Measurements from ENCODE around the gene GRID1.

Gene GRID1

DNA sequence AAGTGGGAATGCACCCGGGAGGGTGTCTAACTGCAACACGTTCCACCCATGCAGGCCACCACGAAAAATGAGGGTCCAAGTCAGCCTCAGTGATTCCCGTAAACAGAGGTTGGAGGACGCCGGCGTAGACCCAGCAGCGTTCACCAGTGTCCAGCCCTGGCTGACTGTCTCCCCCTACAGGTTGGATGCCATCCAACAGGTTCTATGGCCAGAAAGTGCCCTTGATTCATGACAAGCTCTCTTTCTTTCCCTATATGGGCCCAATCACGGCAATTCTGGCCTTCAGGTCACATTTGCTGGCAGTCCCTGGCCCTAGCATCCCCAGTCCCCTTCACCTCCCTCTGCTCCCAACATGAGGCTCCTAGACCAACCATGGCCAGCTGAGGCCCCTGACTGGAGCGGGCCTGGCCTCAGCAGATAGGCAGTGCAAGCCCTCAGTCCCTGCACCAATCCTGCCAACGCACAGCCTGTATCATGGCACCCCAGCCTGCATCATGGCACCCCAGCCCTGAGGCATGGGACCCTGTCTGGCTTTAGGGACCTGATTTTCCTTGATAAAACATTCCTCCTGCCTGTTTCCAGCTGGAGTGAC, 227.4 kb downstream of the GRID1 start:
- H3K4me3 ChIP-seq (ENCODE audit: low read length), result no peak overlapping the region
- H3K4me1 ChIP-seq (ENCODE audit: control insufficient read depth, insufficient read depth, low read length), result no peaks in the 10 kb centered on the region
- no peaks in the 10 kb centered on the region for H3K36me3 ChIP-seq (ENCODE audit: control insufficient read depth, insufficient read depth, low read length, severe bottlenecking)
- no peak for DNase-seq (ENCODE audit: low read depth)
- H3K27me3 ChIP-seq (replicated peaks; ENCODE audit: control insufficient read depth, insufficient read depth, low read length), result peaks cover 4% of the 10 kb centered on the region
- no peaks in the 10 kb centered on the region for H3K9me3 ChIP-seq (ENCODE audit: control insufficient read depth, low read length)
- no peak overlapping the region for H3K9ac ChIP-seq (ENCODE audit: low read length)

DNA sequence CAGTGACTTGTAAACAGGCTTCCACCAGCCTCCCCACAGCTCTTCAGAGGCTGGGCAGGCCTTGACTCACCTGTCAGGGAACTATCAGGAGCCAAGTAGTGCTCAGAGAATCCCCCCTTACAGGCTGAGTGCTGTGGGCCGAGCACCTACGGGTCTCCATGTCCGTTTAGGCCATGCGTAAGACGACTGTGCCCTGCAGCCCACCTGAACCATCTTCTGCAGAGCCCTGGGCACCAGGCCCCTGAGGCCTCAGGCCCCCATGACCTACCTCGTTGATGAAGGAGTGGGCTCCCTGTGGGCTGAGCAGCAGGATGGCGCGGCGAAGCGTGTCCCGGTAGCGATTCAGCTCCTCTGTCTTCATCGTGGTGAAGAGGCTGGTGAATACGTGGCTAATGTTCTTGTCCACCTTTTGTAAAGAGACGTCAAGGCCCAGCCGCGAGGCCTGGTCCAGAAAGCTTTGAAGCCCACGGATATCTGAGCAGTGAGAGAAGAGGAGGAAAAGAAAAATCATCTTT, 228.0 kb downstream of the GRID1 start:
- Histone ChIP-seq H3K4me1 (ENCODE audit: control insufficient read depth, insufficient read depth, low read length) (no peaks in the 10 kb centered on the region), H3K27me3 (replicated peaks; ENCODE audit: control insufficient read depth, insufficient read depth, low read length) (peaks cover 4% of the 10 kb centered on the region), H3K4me3 (ENCODE audit: low read length) (no peak overlapping the region), H3K36me3 (ENCODE audit: control insufficient read depth, insufficient read depth, low read length, severe bottlenecking) (no peaks in the 10 kb centered on the region), H3K9ac (ENCODE audit: low read length) (no peak overlapping the region), H3K9me3 (ENCODE audit: control insufficient read depth, low read length) (no peaks in the 10 kb centered on the region)
- no peak for DNase-seq (ENCODE audit: low read depth)

DNA sequence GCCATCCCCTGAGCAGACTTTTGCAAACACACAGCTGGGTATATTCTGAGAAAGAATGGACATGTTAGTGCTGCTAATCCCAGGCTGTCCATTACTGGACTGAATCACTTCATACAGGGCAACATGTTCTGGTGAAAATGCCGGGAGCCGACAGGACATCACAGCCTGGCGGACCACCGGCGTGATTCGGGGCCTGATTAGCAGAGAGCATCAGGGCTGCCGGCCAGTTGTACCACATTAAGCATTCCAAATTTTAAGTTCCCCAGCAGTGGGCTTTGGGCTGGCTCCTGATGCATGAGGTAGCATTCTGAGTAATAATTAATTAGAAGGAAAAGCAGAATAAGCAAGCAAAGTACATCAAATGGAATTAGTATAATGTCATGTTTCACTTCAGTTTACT, 229.0 kb downstream of the GRID1 start:
- Histone ChIP-seq H3K4me3 (ENCODE audit: low read length) (no peak overlapping the region), H3K9ac (ENCODE audit: low read length) (no peak overlapping the region), H3K36me3 (ENCODE audit: control insufficient read depth, insufficient read depth, low read length, severe bottlenecking) (no peaks in the 10 kb centered on the region), H3K4me1 (ENCODE audit: control insufficient read depth, insufficient read depth, low read length) (no peaks in the 10 kb centered on the region), H3K27me3 (replicated peaks; ENCODE audit: control insufficient read depth, insufficient read depth, low read length) (peaks cover 6% of the 10 kb centered on the region), H3K9me3 (ENCODE audit: control insufficient read depth, low read length) (no peaks in the 10 kb centered on the region)
- no peak for DNase-seq (ENCODE audit: low read depth)

GRCh38 chr10:86136934-86137333, 229.7 kb downstream of the GRID1 start:
- peaks cover 3% of the 10 kb centered on the region for H3K27me3 ChIP-seq (replicated peaks; ENCODE audit: control insufficient read depth, insufficient read depth, low read length)

GRCh38 chr10:86135191-86135590, 231.4 kb downstream of the GRID1 start:
- Histone ChIP-seq H3K4me3 (ENCODE audit: low read length) (no peak overlapping the region), H3K9me3 (ENCODE audit: control insufficient read depth, low read length) (no peaks in the 10 kb centered on the region), H3K27me3 (replicated peaks; ENCODE audit: control insufficient read depth, insufficient read depth, low read length) (peaks cover 3% of the 10 kb centered on the region), H3K9ac (ENCODE audit: low read length) (no peak overlapping the region), H3K36me3 (ENCODE audit: control insufficient read depth, insufficient read depth, low read length, severe bottlenecking) (no peaks in the 10 kb centered on the region), H3K4me1 (ENCODE audit: control insufficient read depth, insufficient read depth, low read length) (no peaks in the 10 kb centered on the region)
- no peak for DNase-seq (ENCODE audit: low read depth)

More at GRCh38 chr10:86136934-86137333, 229.7 kb downstream of the GRID1 start:
- H3K36me3 ChIP-seq (ENCODE audit: control insufficient read depth, insufficient read depth, low read length, severe bottlenecking), result no peaks in the 10 kb centered on the region
- H3K4me3 ChIP-seq (ENCODE audit: low read length), result no peak overlapping the region
- H3K9me3 ChIP-seq (ENCODE audit: control insufficient read depth, low read length), result no peaks in the 10 kb centered on the region
- DNase-seq (ENCODE audit: low read depth), result no peak
- no peaks in the 10 kb centered on the region for H3K4me1 ChIP-seq (ENCODE audit: control insufficient read depth, insufficient read depth, low read length)
- no peak overlapping the region for H3K9ac ChIP-seq (ENCODE audit: low read length)

GRCh38 chr10:86130737-86131475, 235.7 kb downstream of the GRID1 start:
- no peaks in the 10 kb centered on the region for H3K9me3 ChIP-seq (ENCODE audit: control insufficient read depth, low read length)
- no peaks in the 10 kb centered on the region for H3K4me1 ChIP-seq (ENCODE audit: control insufficient read depth, insufficient read depth, low read length)
- H3K36me3 ChIP-seq (ENCODE audit: control insufficient read depth, insufficient read depth, low read length, severe bottlenecking), result no peaks in the 10 kb centered on the region
- no peak overlapping the region for H3K4me3 ChIP-seq (ENCODE audit: low read length)
- no peak for DNase-seq (ENCODE audit: low read depth)
- peaks cover 3% of the 10 kb centered on the region for H3K27me3 ChIP-seq (replicated peaks; ENCODE audit: control insufficient read depth, insufficient read depth, low read length)
- H3K9ac ChIP-seq (ENCODE audit: low read length), result no peak overlapping the region

GRCh38 chr10:86130041-86130440, 236.6 kb downstream of the GRID1 start:
- no peak for DNase-seq (ENCODE audit: low read depth)
- Histone ChIP-seq H3K4me3 (ENCODE audit: low read length) (no peak overlapping the region), H3K9me3 (ENCODE audit: control insufficient read depth, low read length) (no peaks in the 10 kb centered on the region), H3K9ac (ENCODE audit: low read length) (no peak overlapping the region), H3K27me3 (replicated peaks; ENCODE audit: control insufficient read depth, insufficient read depth, low read length) (peaks cover 3% of the 10 kb centered on the region), H3K36me3 (ENCODE audit: control insufficient read depth, insufficient read depth, low read length, severe bottlenecking) (no peaks in the 10 kb centered on the region), H3K4me1 (ENCODE audit: control insufficient read depth, insufficient read depth, low read length) (no peaks in the 10 kb centered on the region)

- Histone ChIP-seq H3K27me3 (replicated peaks; ENCODE audit: control insufficient read depth, insufficient read depth, low read length) (peaks cover 3% of the 10 kb centered on the region), H3K9ac (ENCODE audit: low read length) (no peak overlapping the region), H3K9me3 (ENCODE audit: control insufficient read depth, low read length) (no peaks in the 10 kb centered on the region), H3K36me3 (ENCODE audit: control insufficient read depth, insufficient read depth, low read length, severe bottlenecking) (no peaks in the 10 kb centered on the region), H3K4me3 (ENCODE audit: low read length) (no peak overlapping the region), H3K4me1 (ENCODE audit: control insufficient read depth, insufficient read depth, low read length) (no peaks in the 10 kb centered on the region)
- DNase-seq (ENCODE audit: low read depth), result no peak
Measured at GRCh38 chr10:86128360-86128759, 238.2 kb downstream of the GRID1 start.

- no peak for DNase-seq (ENCODE audit: low read depth)
- Histone ChIP-seq H3K36me3 (ENCODE audit: control insufficient read depth, insufficient read depth, low read length, severe bottlenecking) (no peaks in the 10 kb centered on the region), H3K4me1 (ENCODE audit: control insufficient read depth, insufficient read depth, low read length) (no peaks in the 10 kb centered on the region), H3K27me3 (replicated peaks; ENCODE audit: control insufficient read depth, insufficient read depth, low read length) (no peaks in the 10 kb centered on the region), H3K4me3 (ENCODE audit: low read length) (no peak overlapping the region), H3K9ac (ENCODE audit: low read length) (no peak overlapping the region), H3K9me3 (ENCODE audit: control insufficient read depth, low read length) (no peaks in the 10 kb centered on the region)
Measured at GRCh38 chr10:86127274-86127819, 239.2 kb downstream of the GRID1 start.

- Histone ChIP-seq H3K4me3 (ENCODE audit: low read length) (no peak overlapping the region), H3K4me1 (ENCODE audit: control insufficient read depth, insufficient read depth, low read length) (no peaks in the 10 kb centered on the region), H3K9me3 (ENCODE audit: control insufficient read depth, low read length) (no peaks in the 10 kb centered on the region), H3K27me3 (replicated peaks; ENCODE audit: control insufficient read depth, insufficient read depth, low read length) (no peaks in the 10 kb centered on the region), H3K9ac (ENCODE audit: low read length) (no peak overlapping the region), H3K36me3 (ENCODE audit: control insufficient read depth, insufficient read depth, low read length, severe bottlenecking) (no peaks in the 10 kb centered on the region)
- no peak for DNase-seq (ENCODE audit: low read depth)
Measured at GRCh38 chr10:86124734-86125133, 241.9 kb downstream of the GRID1 start.

GRCh38 chr10:86123715-86124114, 242.9 kb downstream of the GRID1 start:
- Histone ChIP-seq H3K4me3 (ENCODE audit: low read length) (no peak overlapping the region), H3K36me3 (ENCODE audit: control insufficient read depth, insufficient read depth, low read length, severe bottlenecking) (no peaks in the 10 kb centered on the region), H3K9me3 (ENCODE audit: control insufficient read depth, low read length) (no peaks in the 10 kb centered on the region), H3K9ac (ENCODE audit: low read length) (no peak overlapping the region), H3K4me1 (ENCODE audit: control insufficient read depth, insufficient read depth, low read length) (no peaks in the 10 kb centered on the region), H3K27me3 (replicated peaks; ENCODE audit: control insufficient read depth, insufficient read depth, low read length) (no peaks in the 10 kb centered on the region)
- DNase-seq (ENCODE audit: low read depth), result no peak
